AG04450 (cell line): ENCODE measurements around the gene SRSF2. TPM values are rescaled to one million over a fixed set of nuclear protein-coding genes. Genes with fewer than 3 reads are reported as not detected.

Experiments used
- CTCF ChIA-PET: fragments of 300-600, 350-600 bp; formaldehyde crosslinking; extraction: SDS; loops from one replicate; lab custom pipeline; 2022; ENCODE audit warnings: antibody characterized with exemption, inconsistent platforms; lab: Charles Lee
- POLR2A ChIA-PET: fragments of 350-600 bp; formaldehyde crosslinking; extraction: SDS; loops from one replicate; lab custom pipeline; 2021; ENCODE audit warnings: antibody characterized with exemption, inconsistent platforms; lab: Yijun Ruan, JAX
- DNase-seq: peaks from one replicate; pipeline ENCODE4 v3.0.0-alpha.2; 2011; ENCODE audit warnings: low read depth, low spot score
- H3K27ac ChIP-seq: one replicate; pipeline ENCODE4 v1.5.1; 2012; ENCODE audit warnings: low read depth, low read length, control low read depth
- H3K27me3 ChIP-seq: one replicate; pipeline ENCODE4 v1.6.0; 2012; ENCODE audit warnings: low read length; ENCODE audit not compliant: control insufficient read depth, insufficient read depth
- H3K4me3 ChIP-seq: 2 replicates; pipeline ENCODE4 v1.5.1; 2011; ENCODE audit warnings: mild to moderate bottlenecking, low read depth, low read length, control low read depth
- H3K9me3 ChIP-seq: 2 replicates; pipeline ENCODE4 v1.5.1; 2012; ENCODE audit warnings: low read length; ENCODE audit not compliant: control insufficient read depth, insufficient read depth
- polyA minus RNA-seq: library from RNA; depleted of rRNA, polyadenylated mRNA; stranded (reverse); fragments of >200 nt; gene quantifications from 2 replicates; pipeline ENCODE4 v1.2.3, GENCODE V29; 2011; rRNA and poly(A)+ RNA removed
- polyA plus RNA-seq: library from polyadenylated mRNA; depleted of rRNA; stranded (reverse); fragments of >200 nt; gene quantifications from 2 replicates; pipeline ENCODE4 v1.2.3, GENCODE V29; 2011; rRNA removed
- TF ChIP-seq, protein P1 (sequence below): IDR thresholded peaks from 2 replicates; pipeline ENCODE4 v1.5.1; 2011; ENCODE audit warnings: low read depth, low read length, control low read depth, inconsistent platforms

The SRSF2 gene, protein sequence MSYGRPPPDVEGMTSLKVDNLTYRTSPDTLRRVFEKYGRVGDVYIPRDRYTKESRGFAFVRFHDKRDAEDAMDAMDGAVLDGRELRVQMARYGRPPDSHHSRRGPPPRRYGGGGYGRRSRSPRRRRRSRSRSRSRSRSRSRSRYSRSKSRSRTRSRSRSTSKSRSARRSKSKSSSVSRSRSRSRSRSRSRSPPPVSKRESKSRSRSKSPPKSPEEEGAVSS
- polyA plus RNA-seq (170 and 184 TPM in 2 replicates), polyA minus RNA-seq (71.4 and 81.2 TPM in 2 replicates)

DNA sequence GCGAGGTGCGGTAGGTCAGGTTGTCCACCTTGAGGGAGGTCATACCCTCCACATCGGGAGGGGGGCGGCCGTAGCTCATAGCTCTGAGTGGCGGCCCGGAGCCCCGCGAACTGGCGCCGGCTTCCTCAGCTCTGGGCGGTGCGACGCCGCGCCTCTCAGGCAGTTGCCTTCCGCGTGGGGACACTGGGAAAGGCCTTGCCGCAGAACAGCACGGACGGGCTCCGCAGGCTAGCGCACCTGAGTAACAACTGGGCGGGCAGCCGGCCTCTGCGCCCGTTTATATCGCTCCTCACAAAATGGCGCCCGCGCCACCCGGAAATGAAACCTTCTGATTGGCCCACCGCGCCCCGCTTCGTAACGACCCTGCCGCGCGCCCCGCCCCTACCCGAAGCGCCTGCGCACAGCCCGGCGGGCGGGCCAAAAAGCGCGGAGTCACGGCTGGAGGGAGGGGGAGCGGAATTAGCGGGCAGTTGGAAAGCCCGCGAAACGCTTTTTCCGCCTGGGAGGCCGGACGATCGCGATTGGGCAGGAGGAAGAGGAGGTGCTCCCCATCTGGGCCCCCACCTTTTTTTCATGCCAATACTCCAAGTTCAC, at the start of gene SRSF2:
Gene SRSF2, minus strand, starts transcription at position 250 of the 594 bp plus-strand sequence. Its CDS starts 171 bp downstream, at position 79.
- Histone ChIP-seq H3K27ac (peak within 1 kb of the TSS; percentile 96), H3K27me3 (no peaks in the 10 kb centered on the region), H3K4me3 (peak within 1 kb of the TSS; percentile 96), H3K9me3 (no peaks in the 10 kb centered on the region; the same call in 1 of the 2 replicates)
- CTCF ChIA-PET: interaction anchor here (0.7 kb wide), 1 partner anchor 11 kb away, joined by 3 read pairs; no protein-coding TSS in a partner anchor
- TF ChIP-seq, protein P1, sequence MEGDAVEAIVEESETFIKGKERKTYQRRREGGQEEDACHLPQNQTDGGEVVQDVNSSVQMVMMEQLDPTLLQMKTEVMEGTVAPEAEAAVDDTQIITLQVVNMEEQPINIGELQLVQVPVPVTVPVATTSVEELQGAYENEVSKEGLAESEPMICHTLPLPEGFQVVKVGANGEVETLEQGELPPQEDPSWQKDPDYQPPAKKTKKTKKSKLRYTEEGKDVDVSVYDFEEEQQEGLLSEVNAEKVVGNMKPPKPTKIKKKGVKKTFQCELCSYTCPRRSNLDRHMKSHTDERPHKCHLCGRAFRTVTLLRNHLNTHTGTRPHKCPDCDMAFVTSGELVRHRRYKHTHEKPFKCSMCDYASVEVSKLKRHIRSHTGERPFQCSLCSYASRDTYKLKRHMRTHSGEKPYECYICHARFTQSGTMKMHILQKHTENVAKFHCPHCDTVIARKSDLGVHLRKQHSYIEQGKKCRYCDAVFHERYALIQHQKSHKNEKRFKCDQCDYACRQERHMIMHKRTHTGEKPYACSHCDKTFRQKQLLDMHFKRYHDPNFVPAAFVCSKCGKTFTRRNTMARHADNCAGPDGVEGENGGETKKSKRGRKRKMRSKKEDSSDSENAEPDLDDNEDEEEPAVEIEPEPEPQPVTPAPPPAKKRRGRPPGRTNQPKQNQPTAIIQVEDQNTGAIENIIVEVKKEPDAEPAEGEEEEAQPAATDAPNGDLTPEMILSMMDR: no peak
- DNase-seq: peak; percentile 97
- POLR2A ChIA-PET: interaction anchor here (0.7 to 5.4 kb wide), 10 partner anchors 11 to 549 kb away, joined by 3 to 41 read pairs (median 4); partner anchors contain the start of genes JMJD6 and METTL23

DNA sequence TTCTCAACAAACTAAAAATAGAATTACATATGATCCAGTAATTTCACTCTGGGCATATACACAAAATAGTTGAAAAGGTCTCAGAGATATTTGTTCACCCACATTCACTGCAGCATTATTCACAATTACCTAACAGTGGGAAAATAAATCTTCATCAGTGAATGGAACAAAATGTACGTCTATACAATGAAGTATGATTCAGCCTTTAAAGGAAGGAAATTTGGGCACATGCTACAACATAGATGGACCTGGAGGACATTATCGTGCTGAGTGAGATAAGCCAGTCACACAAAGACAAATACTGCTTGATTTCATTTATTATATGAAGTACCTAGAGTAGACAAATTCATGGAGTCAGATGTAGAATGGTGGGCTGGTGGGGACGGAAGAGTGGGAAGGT, 47.8 kb upstream of the SRSF2 start:
- ChIA-PET CTCF (no interaction called here), POLR2A (no interaction called here)
- Histone ChIP-seq H3K4me3 (no peak overlapping the region), H3K27ac (no peak overlapping the region), H3K9me3 (no peaks in the 10 kb centered on the region), H3K27me3 (no peaks in the 10 kb centered on the region)
- TF ChIP-seq, protein P1: no peak
- DNase-seq: no peak

DNA sequence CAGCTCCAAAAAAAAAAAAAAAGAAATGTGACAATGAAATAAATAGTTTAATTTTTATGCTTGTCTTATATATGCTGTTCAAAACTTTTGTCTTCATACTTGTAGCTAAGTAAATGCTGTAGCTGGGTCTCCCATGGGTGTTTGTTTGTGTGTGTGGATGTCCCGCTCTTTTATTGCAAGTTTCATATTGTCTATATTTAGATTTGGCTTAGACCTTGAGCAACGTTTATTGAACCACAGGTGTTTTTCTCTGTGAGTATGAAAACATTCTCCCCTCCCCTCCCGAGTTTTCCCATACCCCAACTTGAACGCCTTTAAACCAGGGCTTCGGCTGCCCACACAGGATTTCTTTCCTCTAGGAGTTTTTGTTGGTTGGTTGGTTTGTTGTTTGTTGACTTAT, 46.0 kb upstream of the SRSF2 start:
- no peak overlapping the region for H3K27ac ChIP-seq
- no peak for DNase-seq
- no peaks in the 10 kb centered on the region for H3K9me3 ChIP-seq
- POLR2A ChIA-PET: interaction anchor here (0.5 kb wide), 1 partner anchor 212 kb away, joined by 3 read pairs; no protein-coding TSS in a partner anchor
- CTCF ChIA-PET: no interaction called here
- TF ChIP-seq, protein P1: no peak
- H3K27me3 ChIP-seq: no peaks in the 10 kb centered on the region
- H3K4me3 ChIP-seq: no peak overlapping the region

DNA sequence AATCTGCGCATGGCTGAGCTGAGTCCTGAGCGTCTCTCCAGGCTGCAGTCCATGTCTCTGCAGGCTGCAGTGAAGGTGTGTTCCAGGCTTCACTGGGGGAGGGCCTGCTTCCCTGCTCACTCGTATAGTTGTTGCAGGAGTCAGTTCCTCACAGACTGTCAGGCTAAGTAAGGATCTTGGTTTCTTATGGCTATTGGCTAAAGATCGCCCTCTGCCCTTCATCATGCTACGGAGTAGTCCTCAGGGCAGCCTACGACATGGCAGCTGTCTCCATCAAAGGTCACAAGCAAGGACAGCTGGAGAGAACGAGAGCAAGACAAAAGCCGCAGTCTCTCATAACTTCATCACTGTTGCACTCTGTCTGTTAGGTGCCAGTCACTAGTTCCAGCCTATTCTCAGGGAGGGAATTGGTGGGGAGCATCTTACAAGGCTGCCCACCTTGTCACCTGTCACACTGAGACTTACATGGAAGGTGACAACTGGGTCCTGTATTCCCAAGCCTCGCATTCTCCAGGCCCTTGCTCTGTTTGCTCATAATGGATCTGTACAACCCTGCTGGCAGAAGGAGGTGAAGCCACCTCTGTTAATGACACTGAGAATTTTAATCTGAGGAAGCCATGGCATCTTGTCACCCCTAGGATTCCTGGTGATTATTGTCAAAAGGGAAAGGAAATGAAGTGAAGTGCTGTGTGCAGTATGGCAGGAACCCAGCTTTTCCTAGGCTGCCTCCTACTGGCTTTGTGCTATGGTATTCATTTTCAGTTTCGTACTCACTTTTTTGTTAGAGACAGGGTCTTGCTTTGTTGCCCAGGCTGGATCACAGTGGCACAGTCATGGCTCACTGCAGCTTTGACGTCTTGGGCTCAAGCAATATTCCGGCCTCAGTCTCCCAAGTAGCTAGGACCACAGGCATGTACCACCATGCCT, 44.2 kb upstream of the SRSF2 start:
- CTCF ChIA-PET: interaction anchor here (0.6 kb wide), 1 partner anchor 102 kb away, joined by 3 read pairs; no protein-coding TSS in a partner anchor
- Histone ChIP-seq H3K9me3 (no peaks in the 10 kb centered on the region), H3K27ac (no peak overlapping the region), H3K27me3 (no peaks in the 10 kb centered on the region), H3K4me3 (no peak overlapping the region)
- TF ChIP-seq, protein P1: no peak
- DNase-seq: no peak
- POLR2A ChIA-PET: interaction anchor here (0.6 kb wide), 1 partner anchor 24 kb away, joined by 10 read pairs; no protein-coding TSS in a partner anchor
